Suppressor macrophage (primary cell): ENCODE results near the gene MICAL3.
"Not testable (repeated sequence)": the region's sequence is repeated elsewhere in the genome, so short reads cannot be mapped to it uniquely, and the experiment has no call there.

Experiments
- DNase-seq, 4 experiments: peaks; one replicate each; pipeline ENCODE4 v3.0.0-alpha.2; 2020 to 2022

Gene MICAL3

GRCh38 chr22:17994424-17995108 is 29.8 kb downstream of the MICAL3 start:
- no peak for DNase-seq

DNA sequence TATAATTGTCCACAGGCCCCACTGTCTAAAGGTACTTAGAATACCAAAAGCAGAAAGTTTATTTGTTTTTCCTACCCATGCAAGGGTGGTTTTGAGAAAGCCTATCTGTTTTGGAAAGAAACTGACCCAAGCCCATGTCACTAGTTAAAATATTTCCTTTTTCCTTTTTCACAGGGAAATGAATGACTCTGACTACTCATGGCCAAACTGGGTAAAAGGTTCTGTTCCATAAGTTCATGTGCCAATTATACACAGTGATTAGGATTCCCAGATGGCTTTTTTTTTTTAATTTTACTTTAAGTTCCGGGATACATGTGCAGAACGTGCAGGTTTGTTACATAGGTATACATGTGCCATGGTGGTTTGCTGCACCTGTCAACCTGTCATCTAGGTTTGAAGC is 31.4 kb downstream of the MICAL3 start:
- DNase-seq: not testable (repeated sequence)

DNA sequence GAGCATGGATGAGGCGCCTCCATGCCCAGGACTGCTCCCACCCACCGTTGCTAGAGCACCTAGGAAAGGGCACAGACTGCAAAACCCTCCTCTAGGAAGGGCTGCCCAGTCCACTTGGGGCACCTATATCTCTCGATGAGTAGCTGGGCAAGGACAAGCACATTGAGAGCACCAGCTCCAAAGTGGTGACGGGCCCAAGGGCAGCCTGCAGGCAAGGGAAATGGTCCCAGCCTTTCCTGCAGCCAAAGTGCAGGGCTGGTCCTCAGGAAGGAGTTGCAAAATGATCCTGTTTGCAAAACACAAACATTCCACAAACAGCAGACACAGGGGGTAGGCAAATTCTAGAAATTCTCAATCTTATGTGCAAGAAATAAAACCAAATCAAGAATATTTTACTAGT is 32.4 kb downstream of the MICAL3 start:
- DNase-seq: not testable (repeated sequence)

DNA sequence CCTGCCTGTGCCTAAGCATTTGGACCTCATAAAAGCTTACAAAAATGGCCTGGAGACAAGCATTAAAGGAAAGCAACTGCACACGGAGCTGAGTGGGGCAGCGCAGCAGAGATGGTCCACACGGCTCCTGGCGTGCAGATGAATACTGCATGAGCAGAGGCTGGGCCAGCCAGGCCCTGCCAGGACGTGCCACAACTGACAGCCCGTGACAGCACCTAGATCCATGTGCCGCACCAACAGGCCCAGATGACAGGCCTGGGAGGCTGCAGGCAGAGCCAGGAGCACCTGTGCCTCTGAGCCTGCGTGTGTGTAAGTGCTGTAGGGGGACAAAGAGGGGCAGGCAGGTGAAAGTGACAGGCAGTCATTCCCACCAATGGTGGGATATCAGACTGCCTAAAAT is 33.4 kb downstream of the MICAL3 start:
- DNase-seq: no peak

GRCh38 chr22:17990147-17990546 is 34.2 kb downstream of the MICAL3 start:
- DNase-seq: no peak

DNA sequence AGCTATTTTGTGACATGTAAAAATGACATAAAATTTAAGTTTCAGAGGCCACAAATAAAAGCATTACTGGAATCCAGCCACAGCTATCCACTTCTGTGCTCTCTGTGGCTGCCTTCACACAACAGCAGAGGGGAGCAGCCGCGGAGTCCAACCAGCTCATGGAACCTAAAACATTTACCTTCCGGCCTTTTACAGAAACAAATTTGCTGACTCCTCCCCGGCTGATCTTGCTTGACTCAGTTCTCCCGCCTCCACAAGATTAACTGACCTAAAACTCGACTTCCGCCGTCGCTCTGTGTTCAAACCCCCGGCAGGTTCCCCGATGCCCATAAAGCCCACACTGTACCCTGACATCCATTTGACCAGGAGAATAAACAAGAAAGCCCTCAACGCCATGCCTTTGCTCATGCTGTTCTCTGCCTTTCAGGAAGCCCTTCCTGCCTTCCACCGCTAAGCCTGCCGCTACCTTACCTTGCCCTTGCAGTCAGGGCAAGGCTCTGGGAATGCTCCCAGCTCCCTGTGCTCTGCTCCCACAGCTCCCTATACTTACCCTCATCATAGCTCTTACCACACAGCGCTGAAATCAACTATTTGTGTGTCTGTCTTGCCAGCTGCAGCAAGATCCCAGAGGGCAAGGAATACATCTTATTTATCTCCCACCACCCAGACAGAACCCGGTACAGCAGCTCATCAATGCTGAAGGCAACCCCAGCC is 35.4 kb downstream of the MICAL3 start:
- DNase-seq: no peak

DNA sequence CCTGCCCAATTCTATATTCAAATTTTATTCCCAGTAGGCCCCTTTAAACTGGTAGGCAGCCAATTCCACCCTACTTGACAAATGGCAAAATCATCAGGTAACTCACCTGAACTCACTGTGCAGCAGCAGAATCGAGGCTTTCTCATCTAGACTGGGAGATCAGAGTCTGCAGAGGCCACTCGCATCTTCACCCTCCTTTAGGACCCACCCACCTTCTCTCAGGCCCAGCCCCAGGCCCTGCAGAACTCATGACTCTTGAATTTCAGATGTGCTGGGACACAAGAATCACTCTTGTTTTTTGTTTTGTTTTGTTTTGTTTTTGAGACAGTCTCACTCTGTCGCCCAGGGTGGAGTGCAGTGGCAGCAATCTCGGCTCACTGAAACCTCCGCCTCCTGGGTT is 38.8 kb downstream of the MICAL3 start:
- DNase-seq: no peak

- DNase-seq: not testable (repeated sequence)
These were observed 39.3 kb downstream of the MICAL3 start for GRCh38 chr22:17985071-17985470.

- no peak for DNase-seq
These were observed 40.2 kb downstream of the MICAL3 start for GRCh38 chr22:17984114-17984513.

GRCh38 chr22:17982572-17983141 is 41.7 kb downstream of the MICAL3 start:
- DNase-seq: no peak

GRCh38 chr22:17981497-17981896 is 42.9 kb downstream of the MICAL3 start:
- DNase-seq: no peak

- DNase-seq: peak; percentile 28 to 60 (median 37)
These were observed 43.7 kb downstream of the MICAL3 start for GRCh38 chr22:17980638-17981051.

DNA sequence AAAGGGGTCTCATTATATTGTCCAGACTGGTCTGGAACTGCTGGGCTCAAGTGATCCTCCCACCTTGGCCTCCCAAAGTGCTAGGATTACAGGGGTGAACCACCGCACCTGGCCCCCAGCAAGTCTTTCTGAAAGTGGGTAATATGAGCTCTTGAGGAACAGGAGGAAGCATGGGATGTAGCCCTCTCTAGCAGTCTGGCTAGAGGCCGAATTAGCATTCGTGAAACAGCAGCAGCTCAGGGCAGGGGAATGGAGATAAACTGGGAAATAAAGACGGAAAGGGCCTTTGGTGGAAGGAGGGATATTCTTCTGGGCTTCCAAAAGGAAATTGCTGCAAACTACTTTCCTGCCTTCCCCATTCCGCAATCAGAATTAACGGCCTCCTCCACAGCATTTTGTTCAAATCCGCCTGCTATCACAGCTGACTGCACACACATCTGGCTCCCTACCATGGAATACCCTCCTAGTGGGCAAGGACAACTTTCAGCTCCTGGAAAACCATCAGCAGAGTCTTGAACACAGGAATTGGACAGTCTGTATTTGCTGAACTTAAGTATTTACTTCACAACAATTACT is 44.3 kb downstream of the MICAL3 start:
- DNase-seq: peak in 1 of 4 experiments; percentile 6

- DNase-seq: no peak
These were observed 46.3 kb downstream of the MICAL3 start for GRCh38 chr22:17978027-17978426.

- no peak for DNase-seq
These were observed 47.0 kb downstream of the MICAL3 start for GRCh38 chr22:17977371-17977770.

GRCh38 chr22:17976121-17976520 is 48.2 kb downstream of the MICAL3 start:
- no peak for DNase-seq

DNA sequence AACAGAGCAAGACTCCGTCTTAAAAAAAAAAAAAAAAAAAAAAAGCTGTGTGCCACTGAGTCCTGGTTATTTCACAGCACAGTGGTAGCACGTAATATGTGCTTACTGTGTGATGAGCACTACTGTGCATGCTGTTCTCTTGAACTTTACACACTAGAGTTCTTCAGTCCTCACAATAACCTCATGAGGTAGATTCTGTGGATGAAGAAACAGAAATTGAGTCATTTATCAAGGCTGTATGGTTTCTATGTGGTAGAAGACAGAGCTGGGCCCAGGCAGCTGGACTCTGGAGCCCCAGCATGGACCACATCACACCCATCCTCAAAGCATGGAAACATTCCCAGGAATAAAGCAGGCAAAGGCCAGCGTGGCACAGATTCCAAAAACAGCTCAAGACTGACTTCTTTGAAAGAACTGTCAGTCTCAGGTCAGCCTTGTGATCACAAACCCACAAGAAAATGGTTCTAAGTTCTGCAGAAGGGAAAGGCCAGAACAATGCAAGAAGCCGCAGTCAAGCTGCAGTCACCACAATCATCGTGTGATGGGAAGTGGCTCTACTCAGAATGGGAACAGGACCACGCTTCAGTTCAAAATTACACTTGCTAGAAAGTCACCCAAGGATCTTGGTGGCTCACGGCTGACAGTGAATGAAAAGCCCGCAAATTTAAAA is 49.5 kb downstream of the MICAL3 start:
- DNase-seq: peak in 3 of 4 experiments; percentile 10 to 41 (median 20)

- DNase-seq: no peak
These were observed 50.3 kb downstream of the MICAL3 start for GRCh38 chr22:17974087-17974486.

- DNase-seq: no peak
These were observed 51.1 kb downstream of the MICAL3 start for GRCh38 chr22:17973217-17973616.

DNA sequence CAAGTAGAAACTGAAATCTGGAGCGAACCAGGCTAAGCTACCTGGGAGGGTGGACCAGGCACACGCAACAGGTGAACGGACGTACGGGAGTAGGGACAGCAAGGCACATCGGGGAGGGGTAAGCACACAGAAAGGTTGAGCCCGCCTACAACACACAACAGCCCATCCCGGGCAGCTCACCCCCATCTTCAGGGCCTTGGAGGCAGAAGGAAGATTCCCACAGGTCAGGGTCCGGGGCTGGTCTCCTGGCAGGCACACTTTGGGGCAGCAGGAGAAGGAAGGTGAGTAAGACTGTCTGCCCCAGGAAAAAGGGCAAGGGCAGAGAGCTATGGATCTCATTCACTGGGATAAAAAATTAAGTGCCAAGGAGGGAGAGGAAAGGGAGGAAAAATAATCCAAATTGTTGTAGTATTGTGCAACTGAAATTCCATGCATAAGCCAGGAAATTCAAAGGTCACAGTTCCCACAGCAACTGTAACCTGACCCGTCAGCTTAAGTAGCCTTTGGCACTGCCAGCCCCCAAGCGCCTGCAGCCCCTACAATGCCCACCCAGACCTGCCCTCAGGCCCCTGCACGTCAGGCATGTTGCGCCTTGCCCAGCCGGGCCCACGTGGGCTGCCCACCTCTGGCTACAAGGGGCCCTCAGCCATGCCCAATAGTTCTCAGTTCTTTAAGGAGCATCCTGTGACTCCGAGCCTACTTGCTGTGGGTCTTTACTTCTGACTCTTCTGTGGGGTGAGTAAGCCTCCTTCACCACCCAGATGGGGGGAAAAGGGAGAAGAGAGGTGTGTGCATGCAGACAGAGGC is 51.8 kb downstream of the MICAL3 start:
- DNase-seq: no peak

- DNase-seq: no peak
These were observed 52.6 kb downstream of the MICAL3 start for GRCh38 chr22:17971711-17972110.

- no peak for DNase-seq
These were observed 54.1 kb downstream of the MICAL3 start for GRCh38 chr22:17970201-17970708.
